Neural progenitor cell (in vitro differentiated cells): ENCODE results near the gene RTN4. TPM values are rescaled to one million over a fixed set of nuclear protein-coding genes. Genes with fewer than 3 reads are reported as not detected.

ENCODE experiments used
- DNase-seq: peaks from one replicate; pipeline ENCODE4 v3.0.0-alpha.2; 2016; ENCODE audit warnings: low spot score
- H2AFZ ChIP-seq: fragments of 200-600 bp; sonication (generic); replicated peaks from 2 replicates; pipeline ENCODE4 v1.6.1; 2016; ENCODE audit warnings: antibody characterized with exemption
- H3F3A ChIP-seq: fragments of 200-600 bp; sonication (generic); 2 replicates; pipeline ENCODE4 v1.6.1; 2016; ENCODE audit warnings: antibody characterized with exemption, low read depth
- H3K27ac ChIP-seq: fragments of 200-600 bp; sonication (generic); 2 replicates; pipeline ENCODE4 v1.5.1; 2016; ENCODE audit warnings: mild to moderate bottlenecking
- H3K27me3 ChIP-seq: fragments of 200-600 bp; sonication (generic); 2 replicates; pipeline ENCODE4 v1.6.1; 2016; ENCODE audit warnings: mild to moderate bottlenecking, moderate library complexity
- H3K36me3 ChIP-seq: fragments of 200-600 bp; sonication (generic); 2 replicates; pipeline ENCODE4 v1.5.1; 2016
- H3K4me1 ChIP-seq: fragments of 200-600 bp; sonication (generic); 2 replicates; pipeline ENCODE4 v1.6.1; 2016; ENCODE audit warnings: mixed run types
- H3K4me2 ChIP-seq: fragments of 200-600 bp; sonication (generic); 2 replicates; pipeline ENCODE4 v1.6.1; 2016
- H3K4me3 ChIP-seq: fragments of 200-600 bp; sonication (generic); 2 replicates; pipeline ENCODE4 v1.5.1; 2016
- H3K79me2 ChIP-seq: fragments of 200-600 bp; sonication (generic); 2 replicates; pipeline ENCODE4 v1.6.1; 2016; ENCODE audit warnings: low read depth
- H3K9ac ChIP-seq: fragments of 200-600 bp; sonication (generic); 2 replicates; pipeline ENCODE4 v1.6.1; 2016
- H3K9me3 ChIP-seq: fragments of 200-600 bp; sonication (generic); 2 replicates; pipeline ENCODE4 v1.5.1; 2016; ENCODE audit warnings: low read depth
- H4K20me1 ChIP-seq: fragments of 200-600 bp; sonication (generic); 2 replicates; pipeline ENCODE4 v1.6.1; 2016; ENCODE audit warnings: low read depth
- H3K27ac Mint-ChIP-seq: 3 replicates; pipeline ENCODE4 v1.8.0; 2021; ENCODE audit warnings: mixed read lengths
- H3K27me3 Mint-ChIP-seq: 2 replicates; pipeline ENCODE4 v1.8.0; 2022; ENCODE audit warnings: low read depth, mild to moderate bottlenecking, inconsistent platforms, moderate library complexity, mixed read lengths; ENCODE audit not compliant: insufficient read depth
- H3K36me3 Mint-ChIP-seq: 3 replicates; pipeline ENCODE4 v1.8.0; 2021; ENCODE audit warnings: mixed read lengths
- H3K4me1 Mint-ChIP-seq: 3 replicates; pipeline ENCODE4 v1.8.0; 2021; ENCODE audit warnings: mixed read lengths
- H3K4me3 Mint-ChIP-seq: 3 replicates; pipeline ENCODE4 v1.8.0; 2021; ENCODE audit warnings: mild to moderate bottlenecking, moderate library complexity, mixed read lengths
- H3K9me3 Mint-ChIP-seq: 3 replicates; pipeline ENCODE4 v1.8.0; 2020; ENCODE audit warnings: mixed read lengths
- EZH2 ChIP-seq: fragments of 200-600 bp; sonication (generic); IDR thresholded peaks from 2 replicates; pipeline ENCODE4 v1.6.1; 2017; ENCODE audit warnings: antibody characterized with exemption, mild to moderate bottlenecking, moderate library complexity
- EZH2phosphoT487 ChIP-seq: fragments of 200-600 bp; sonication (generic); IDR thresholded peaks from 2 replicates; pipeline ENCODE4 v1.6.1; 2017; ENCODE audit warnings: antibody characterized with exemption
- total RNA-seq: library from RNA; depleted of rRNA; stranded (reverse); fragments of >200 nt; gene quantifications from 2 replicates; pipeline ENCODE4 v1.2.3, GENCODE V29; 2015; ENCODE audit warnings: low replicate concordance
- TF ChIP-seq, protein P1 (sequence below): fragments of 200-600 bp; sonication (generic); IDR thresholded peaks from 2 replicates; pipeline ENCODE4 v1.5.1; 2017; ENCODE audit warnings: antibody characterized with exemption, mild to moderate bottlenecking

Gene RTN4
- total RNA-seq, 1 donor from 2014 or later = 157 TPM

DNA sequence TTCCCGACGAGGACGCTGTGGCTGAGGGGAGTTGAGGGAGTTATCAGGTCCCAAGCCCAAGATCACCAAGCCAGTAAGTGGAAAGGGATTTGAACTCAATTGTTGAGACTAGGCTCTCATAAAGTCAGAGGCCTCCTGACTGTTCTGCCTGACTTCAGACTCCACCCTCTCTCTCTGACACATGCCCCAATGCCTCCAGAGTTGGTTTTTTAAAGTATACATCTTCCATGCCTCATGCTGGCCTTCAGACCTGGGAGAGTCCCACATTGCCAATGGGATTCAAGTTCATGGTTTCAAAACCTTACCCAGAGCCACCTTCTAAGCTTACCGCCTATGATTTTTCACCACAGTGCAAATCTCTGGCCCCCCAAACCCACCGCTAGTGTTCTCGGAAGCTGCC lies 100.8 kb downstream of the RTN4 start:
- H3K27me3 ChIP-seq = no peaks in the 10 kb centered on the region
- H3K79me2 ChIP-seq = no peaks in the 10 kb centered on the region
- peaks cover 5% of the 10 kb centered on the region for H3K9me3 Mint-ChIP-seq
- TF ChIP-seq EZH2 = no peak
- TF ChIP-seq EZH2phosphoT487 = no peak
- TF ChIP-seq, protein P1, sequence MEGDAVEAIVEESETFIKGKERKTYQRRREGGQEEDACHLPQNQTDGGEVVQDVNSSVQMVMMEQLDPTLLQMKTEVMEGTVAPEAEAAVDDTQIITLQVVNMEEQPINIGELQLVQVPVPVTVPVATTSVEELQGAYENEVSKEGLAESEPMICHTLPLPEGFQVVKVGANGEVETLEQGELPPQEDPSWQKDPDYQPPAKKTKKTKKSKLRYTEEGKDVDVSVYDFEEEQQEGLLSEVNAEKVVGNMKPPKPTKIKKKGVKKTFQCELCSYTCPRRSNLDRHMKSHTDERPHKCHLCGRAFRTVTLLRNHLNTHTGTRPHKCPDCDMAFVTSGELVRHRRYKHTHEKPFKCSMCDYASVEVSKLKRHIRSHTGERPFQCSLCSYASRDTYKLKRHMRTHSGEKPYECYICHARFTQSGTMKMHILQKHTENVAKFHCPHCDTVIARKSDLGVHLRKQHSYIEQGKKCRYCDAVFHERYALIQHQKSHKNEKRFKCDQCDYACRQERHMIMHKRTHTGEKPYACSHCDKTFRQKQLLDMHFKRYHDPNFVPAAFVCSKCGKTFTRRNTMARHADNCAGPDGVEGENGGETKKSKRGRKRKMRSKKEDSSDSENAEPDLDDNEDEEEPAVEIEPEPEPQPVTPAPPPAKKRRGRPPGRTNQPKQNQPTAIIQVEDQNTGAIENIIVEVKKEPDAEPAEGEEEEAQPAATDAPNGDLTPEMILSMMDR = no peak
- no peaks in the 10 kb centered on the region for H3K27me3 Mint-ChIP-seq
- no peak overlapping the region for H3K4me3 Mint-ChIP-seq
- no peaks in the 10 kb centered on the region for H3K36me3 ChIP-seq
- H3F3A ChIP-seq = no peaks in the 10 kb centered on the region
- H3K36me3 Mint-ChIP-seq = no peaks in the 10 kb centered on the region
- peaks cover 31% of the 10 kb centered on the region for H3K4me1 ChIP-seq
- no peak for DNase-seq
- peaks cover 27% of the 10 kb centered on the region for H3K4me1 Mint-ChIP-seq
- no peak overlapping the region for H2AFZ ChIP-seq
- no peak overlapping the region for H3K9ac ChIP-seq
- H3K4me2 ChIP-seq = no peak overlapping the region
- peak overlapping the region; percentile 42 for H3K27ac Mint-ChIP-seq
- H3K27ac ChIP-seq = no peak overlapping the region
- no peaks in the 10 kb centered on the region for H4K20me1 ChIP-seq
- no peaks in the 10 kb centered on the region for H3K9me3 ChIP-seq
- no peak overlapping the region for H3K4me3 ChIP-seq

DNA sequence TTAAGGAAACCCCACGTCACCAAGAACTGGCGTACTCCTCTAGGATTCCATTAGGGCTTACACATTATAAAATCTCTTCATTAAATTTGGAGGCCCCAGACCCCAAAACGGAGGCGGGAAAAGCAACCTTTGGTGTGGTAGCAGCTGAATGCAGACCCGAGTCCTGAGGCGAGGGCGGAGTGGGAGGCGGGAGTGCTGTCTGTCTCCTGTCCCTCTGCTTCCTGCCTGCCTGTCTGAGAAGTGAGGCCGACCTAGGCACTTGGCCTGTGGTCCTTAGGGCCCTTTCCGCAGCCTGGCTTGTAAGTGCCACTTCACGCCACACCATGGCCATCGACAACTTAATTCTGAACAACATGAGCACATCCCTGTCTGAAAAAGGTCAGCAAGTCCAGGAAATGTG lies 102.1 kb downstream of the RTN4 start:
- Histone ChIP-seq H2AFZ (no peak overlapping the region), H4K20me1 (no peaks in the 10 kb centered on the region), H3K4me1 (peaks cover 31% of the 10 kb centered on the region), H3F3A (no peaks in the 10 kb centered on the region), H3K79me2 (no peaks in the 10 kb centered on the region), H3K4me2 (peak overlapping the region; percentile 1), H3K36me3 (no peaks in the 10 kb centered on the region), H3K9me3 (no peaks in the 10 kb centered on the region), H3K4me3 (no peak overlapping the region), H3K9ac (no peak overlapping the region), H3K27me3 (no peaks in the 10 kb centered on the region), H3K27ac (no peak overlapping the region)
- H3K4me1 Mint-ChIP-seq = peaks cover 27% of the 10 kb centered on the region
- no peak for DNase-seq
- H3K36me3 Mint-ChIP-seq = no peaks in the 10 kb centered on the region
- peaks cover 5% of the 10 kb centered on the region for H3K9me3 Mint-ChIP-seq
- H3K27ac Mint-ChIP-seq = no peak overlapping the region
- H3K27me3 Mint-ChIP-seq = no peaks in the 10 kb centered on the region
- TF ChIP-seq EZH2 (no peak), EZH2phosphoT487 (no peak)
- TF ChIP-seq, protein P1 = no peak
- no peak overlapping the region for H3K4me3 Mint-ChIP-seq

- peak overlapping the region; percentile 1 for H3K4me2 ChIP-seq
- H3K79me2 ChIP-seq = no peaks in the 10 kb centered on the region
- Mint-ChIP-seq H3K4me3 (no peak overlapping the region), H3K27ac (peak overlapping the region; percentile 67), H3K4me1 (peaks cover 27% of the 10 kb centered on the region), H3K27me3 (no peaks in the 10 kb centered on the region), H3K36me3 (no peaks in the 10 kb centered on the region), H3K9me3 (peaks cover 5% of the 10 kb centered on the region)
- no peak overlapping the region for H3K9ac ChIP-seq
- no peaks in the 10 kb centered on the region for H3K27me3 ChIP-seq
- H3F3A ChIP-seq = no peaks in the 10 kb centered on the region
- no peak overlapping the region for H3K4me3 ChIP-seq
- H3K27ac ChIP-seq = no peak overlapping the region
- peaks cover 31% of the 10 kb centered on the region for H3K4me1 ChIP-seq
- TF ChIP-seq EZH2phosphoT487 (no peak), EZH2 (no peak)
- TF ChIP-seq, protein P1 = no peak
- H4K20me1 ChIP-seq = no peaks in the 10 kb centered on the region
- peak; percentile 27 for DNase-seq
- H3K36me3 ChIP-seq = no peaks in the 10 kb centered on the region
- H2AFZ ChIP-seq = no peak overlapping the region
- no peaks in the 10 kb centered on the region for H3K9me3 ChIP-seq
Measured at GRCh38 chr2:54947646-54948045, 102.6 kb downstream of the RTN4 start.
